Sciatic nerve (tissue), 2 donors: ENCODE measurements around the gene KLC4. TPM values are rescaled to one million over a fixed set of nuclear protein-coding genes. Genes with fewer than 3 reads are reported as not detected.

Experiments
- ATAC-seq: fragments of 200-7000 bp; cut with Tn5 transposase; one replicate; pipeline ENCODE4 v1.9.1; 2020; ENCODE audit warnings: mild to moderate bottlenecking, moderate library complexity
- DNase-seq: peaks from one replicate; pipeline ENCODE4 v3.0.0-alpha.2; 2020; ENCODE audit warnings: low spot score
- intact Hi-C: fragments of 100-400 bp; cut with DNase I; formaldehyde crosslinking; loops from one replicate; pipeline ENCODE4 v1.14.2; 2022
- total RNA-seq: library from RNA; stranded (reverse); fragmentation: NEBNext Ultra II Directional; extraction: Animal tissue kit (Norgen Biotek cat#: 25700); gene quantifications from one replicate; pipeline ENCODE4 v1.2.1, GENCODE V29; 2021
- donor health status: DM: no; HTN: no; CAD: no.
- donor health status: DM: no; HTN: no; CAD: no.

Gene KLC4
- 35.5 TPM for total RNA-seq

- intact Hi-C loops, result no loop called here
- DNase-seq, result peak; percentile 98
- peak; percentile 98 for ATAC-seq
Observed at GRCh38 chr6:43059168-43060033, at the start of gene KLC4, which contains the start of gene MRPL2. KLC4 (plus strand) TSS chr6:43059631; CDS start chr6:43061336, 1,705 bp downstream. MRPL2 (minus strand) TSS chr6:43059434; CDS start chr6:43059381, 53 bp downstream.

GRCh38 chr6:43011207-43011606 lies 48.2 kb upstream of the KLC4 start:
- intact Hi-C loops, result no loop called here
- ATAC-seq, result no peak

GRCh38 chr6:43012364-43012763 lies 47.1 kb upstream of the KLC4 start:
- no peak for ATAC-seq

More at GRCh38 chr6:43011207-43011606, 48.2 kb upstream of the KLC4 start:
- DNase-seq, result no peak

GRCh38 chr6:43013097-43013842 lies 46.2 kb upstream of the KLC4 start:
- intact Hi-C loops, result no loop called here
- peak; percentile 1 for ATAC-seq
- no peak for DNase-seq

More at GRCh38 chr6:43012364-43012763, 47.1 kb upstream of the KLC4 start:
- no peak for DNase-seq
- intact Hi-C loops, result no loop called here

DNA sequence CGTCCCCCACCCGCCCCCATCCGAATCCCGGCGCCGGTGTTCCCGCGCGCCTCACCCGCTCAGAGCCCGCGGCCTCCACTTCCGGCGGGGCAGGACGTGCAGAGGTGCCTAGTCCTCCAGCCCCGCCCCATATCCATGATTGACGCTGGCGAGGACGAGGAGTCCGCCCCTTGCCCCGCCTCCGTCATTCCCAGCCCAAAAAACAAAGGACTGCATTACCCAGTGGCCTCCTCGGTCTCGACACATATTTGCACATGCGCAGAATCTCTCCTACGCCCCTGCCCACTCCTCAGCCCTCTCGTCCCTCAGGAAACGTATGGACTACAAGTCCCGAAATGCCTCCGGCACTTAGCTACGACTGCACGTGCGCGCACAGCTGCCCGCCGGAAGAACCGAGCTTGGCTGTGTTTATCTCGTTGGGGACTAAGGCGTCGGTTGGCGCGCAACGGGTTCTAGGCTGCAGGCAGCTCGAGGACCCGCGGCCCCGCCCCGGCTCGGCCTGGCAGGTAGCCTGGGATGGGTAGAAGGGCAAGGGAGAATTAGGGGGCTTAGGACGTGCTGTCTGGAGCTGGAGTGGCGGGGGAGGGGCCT lies 45.5 kb upstream of the KLC4 start, which contains the start of the genes KLHDC3 and MEA1:
Gene KLHDC3, plus strand, starts transcription at position 407 of the 591 bp plus-strand sequence. CDS start 2,944 bp downstream, outside the sequence.
Gene MEA1, minus strand, starts transcription at position 104 of the 591 bp plus-strand sequence. CDS start 133 bp downstream, outside the sequence.
- ATAC-seq, result peak; percentile 98
- intact Hi-C loops, result no loop called here
- peak; percentile 99 for DNase-seq

DNA sequence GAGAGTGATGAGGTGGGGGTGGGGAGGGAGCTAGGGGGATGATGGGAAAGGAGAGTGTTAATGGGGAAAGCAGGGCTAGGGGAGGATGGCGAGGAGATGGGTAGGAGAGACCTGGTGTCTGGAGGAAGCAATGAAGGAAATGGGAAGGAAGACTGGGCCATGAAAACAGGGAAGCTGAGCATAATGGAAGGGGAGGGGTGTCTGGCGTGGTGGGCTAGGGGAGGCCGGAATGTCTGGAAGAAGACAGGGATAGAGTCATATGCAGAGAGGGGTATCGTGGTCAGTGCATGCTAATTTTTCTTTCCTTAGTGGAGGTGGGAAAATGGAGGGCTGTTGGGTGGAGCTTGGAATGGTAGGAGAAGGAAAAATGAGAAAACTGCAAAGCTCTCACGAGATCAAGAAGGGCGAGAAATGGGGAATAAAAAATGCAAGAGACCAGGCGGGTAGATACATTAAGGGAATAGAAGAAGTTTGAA lies 45.0 kb upstream of the KLC4 start:
- intact Hi-C loops, result no loop called here
- DNase-seq, result no peak
- no peak for ATAC-seq

- DNase-seq (no peak), ATAC-seq (no peak)
- intact Hi-C loops, result no loop called here
Observed at GRCh38 chr6:43016176-43016942, 43.1 kb upstream of the KLC4 start.

DNA sequence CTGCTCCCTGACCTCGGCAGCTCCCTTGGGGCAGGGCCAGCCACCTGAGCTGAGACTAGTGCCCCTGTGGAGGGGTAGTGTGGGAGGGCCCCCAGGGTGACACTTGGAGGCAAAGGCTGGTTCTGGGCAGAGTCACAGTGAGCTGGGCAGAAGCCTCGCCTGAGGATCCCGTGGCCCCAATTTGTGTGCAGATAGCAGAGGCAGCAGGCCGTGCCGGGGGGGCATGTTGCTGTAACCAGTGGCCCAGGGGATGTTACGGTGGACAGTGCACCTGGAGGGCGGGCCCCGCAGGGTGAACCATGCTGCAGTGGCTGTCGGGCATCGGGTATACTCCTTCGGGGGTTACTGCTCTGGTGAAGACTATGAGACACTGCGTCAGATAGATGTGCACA lies 42.5 kb upstream of the KLC4 start:
- ATAC-seq, result no peak
- intact Hi-C loops, result no loop called here
- DNase-seq, result no peak

GRCh38 chr6:43019152-43019551 lies 40.3 kb upstream of the KLC4 start:
- intact Hi-C loops, result no loop called here
- ATAC-seq (no peak), DNase-seq (no peak)

GRCh38 chr6:43020052-43020705 lies 39.3 kb upstream of the KLC4 start:
- no peak for DNase-seq
- no peak for ATAC-seq
- intact Hi-C loops, result loop anchor here (5.0 kb wide), 1 partner anchor 233 kb away; no protein-coding TSS in a partner anchor

DNA sequence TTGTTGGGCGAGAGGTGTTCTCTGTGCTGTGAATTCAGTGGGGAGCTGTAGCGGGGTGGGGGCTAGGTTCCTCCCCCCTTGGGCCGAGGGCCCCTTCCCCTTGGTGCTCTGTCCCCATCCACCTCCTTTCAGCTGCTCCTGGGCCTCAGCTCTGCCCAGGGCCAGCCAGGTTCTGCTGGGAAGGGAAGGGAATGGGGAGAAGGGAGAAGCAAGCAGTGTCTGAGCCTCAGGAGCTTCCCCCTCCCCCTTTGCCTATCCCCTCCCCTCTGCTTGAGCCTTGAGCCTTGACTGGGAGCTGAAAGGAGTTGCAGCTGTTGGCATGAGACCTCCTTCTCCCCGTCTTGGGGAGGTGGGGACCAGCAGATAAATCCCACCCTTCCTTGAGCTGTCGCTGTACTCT lies 38.6 kb upstream of the KLC4 start:
- ATAC-seq, result peak; percentile 40

GRCh38 chr6:43021270-43022047 lies 38.0 kb upstream of the KLC4 start, which contains the start of gene RRP36:
RRP36 (plus strand) TSS chr6:43021623; CDS start chr6:43021655, 32 bp downstream.
- peak; percentile 91 for ATAC-seq
- intact Hi-C loops, result loop anchor here (5.0 kb wide), 1 partner anchor 234 kb away; no protein-coding TSS in a partner anchor
- DNase-seq, result peak; percentile 87

More for the DNA sequence above, 38.6 kb upstream of the KLC4 start:
- DNase-seq, result no peak
- intact Hi-C loops, result loop anchor here (5.0 kb wide), 1 partner anchor 234 kb away; no protein-coding TSS in a partner anchor

DNA sequence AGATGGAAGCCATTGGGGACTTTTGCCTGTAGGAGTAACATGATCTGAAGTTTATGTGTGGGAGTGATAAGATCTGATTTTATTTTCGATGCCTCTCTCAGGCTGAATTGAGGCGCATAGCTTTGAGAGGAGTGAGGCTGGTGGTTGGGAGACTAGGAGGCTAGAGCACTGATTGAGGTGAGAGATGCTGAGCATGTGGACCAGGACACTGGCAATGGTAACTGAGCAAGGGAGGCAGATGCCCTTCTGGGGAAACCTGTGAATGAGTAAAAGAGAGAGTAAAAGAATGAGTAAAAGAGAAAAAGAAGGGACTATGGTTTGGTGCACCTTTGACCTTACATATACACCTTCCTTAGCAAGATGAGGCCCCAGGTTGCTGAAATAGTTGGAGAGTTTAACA lies 35.0 kb upstream of the KLC4 start:
- intact Hi-C loops, result loop anchor here (5.0 kb wide), 1 partner anchor 237 kb away; no protein-coding TSS in a partner anchor
- DNase-seq (no peak), ATAC-seq (no peak)

- no peak for DNase-seq
- intact Hi-C loops, result no loop called here
- no peak for ATAC-seq
Observed at GRCh38 chr6:43026365-43026764, 33.1 kb upstream of the KLC4 start.

DNA sequence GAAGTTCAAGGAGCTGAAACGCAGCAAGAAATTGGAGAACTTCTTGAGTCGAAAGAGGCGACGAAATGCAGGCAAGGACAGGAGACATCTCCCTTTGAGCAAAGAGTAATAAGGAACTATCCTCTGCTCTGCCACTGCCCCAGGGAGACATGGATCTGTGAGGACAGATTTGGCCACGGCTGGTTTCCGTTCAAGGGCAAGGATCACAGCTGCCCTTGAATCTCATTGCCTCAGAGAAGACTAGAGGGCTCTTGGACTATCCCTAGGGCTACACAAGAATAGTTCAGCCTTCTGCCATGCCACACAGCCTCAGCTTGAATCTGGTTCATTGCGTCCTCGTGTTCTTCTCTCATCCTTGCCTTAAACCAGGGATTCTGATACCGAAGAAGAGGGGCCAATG lies 30.3 kb upstream of the KLC4 start:
- ATAC-seq, result no peak
- DNase-seq, result no peak
- intact Hi-C loops, result no loop called here

- intact Hi-C loops, result no loop called here
- DNase-seq (no peak), ATAC-seq (no peak)
Observed at GRCh38 chr6:43032326-43032725, 27.1 kb upstream of the KLC4 start.
